HG02571 (cell line): ENCODE measurements around the gene PPP1R9A.

Experiments used
- ATAC-seq: cut with Tn5 transposase; IDR thresholded peaks from one replicate; pipeline ENCODE4 v1.9.1; 2021; ENCODE audit warnings: mild to moderate bottlenecking, moderate library complexity; ENCODE audit not compliant: unreplicated experiment

Gene PPP1R9A

DNA sequence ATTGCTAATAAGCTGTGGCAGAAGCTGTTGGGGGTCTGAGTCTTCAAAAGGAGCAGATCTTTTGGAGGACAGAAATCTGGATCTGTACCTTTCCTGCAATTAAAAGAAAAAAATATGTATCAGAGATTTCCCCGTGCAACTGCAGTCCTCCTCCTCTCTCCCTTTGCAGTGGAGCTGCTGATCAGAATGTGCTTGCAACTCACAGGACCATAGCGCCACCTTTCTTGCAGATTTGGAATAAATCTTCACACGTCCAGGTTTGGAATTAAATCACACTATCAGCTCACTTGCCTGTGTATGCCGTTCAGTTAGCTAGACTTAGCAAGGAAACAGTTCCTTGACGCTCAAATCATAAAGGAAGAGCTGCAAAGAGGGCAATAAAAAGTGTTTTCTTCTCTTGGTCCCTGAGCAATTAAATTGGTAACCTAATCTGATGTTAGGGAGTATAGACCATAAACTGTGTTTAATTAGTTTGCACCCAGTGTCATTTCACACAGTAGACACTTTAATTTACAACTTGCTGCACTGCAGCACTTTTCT is 339.5 kb downstream of the PPP1R9A start:
- ATAC-seq = no peak

DNA sequence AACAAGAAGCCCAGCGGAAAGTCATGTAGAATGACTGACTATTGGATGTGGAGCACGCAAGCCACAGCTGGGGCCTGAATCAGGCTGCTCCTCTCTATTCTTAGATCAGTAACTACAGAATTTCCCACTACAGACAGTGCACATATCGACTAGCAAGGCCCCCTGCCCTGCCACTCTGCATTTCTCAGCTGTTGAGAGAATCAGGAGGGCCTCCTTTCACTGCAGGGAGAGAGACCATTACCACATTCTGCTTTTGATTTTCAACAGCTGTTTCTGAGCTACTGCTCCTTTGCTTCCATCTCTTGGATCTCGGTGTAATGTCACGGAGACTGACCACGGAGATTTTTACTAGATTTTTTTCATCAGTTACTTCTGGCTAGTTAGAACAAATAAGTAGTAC is 343.2 kb downstream of the PPP1R9A start:
- ATAC-seq = no peak

- no peak for ATAC-seq
Observed at GRCh38 chr7:95251966-95252365, 344.6 kb downstream of the PPP1R9A start.

DNA sequence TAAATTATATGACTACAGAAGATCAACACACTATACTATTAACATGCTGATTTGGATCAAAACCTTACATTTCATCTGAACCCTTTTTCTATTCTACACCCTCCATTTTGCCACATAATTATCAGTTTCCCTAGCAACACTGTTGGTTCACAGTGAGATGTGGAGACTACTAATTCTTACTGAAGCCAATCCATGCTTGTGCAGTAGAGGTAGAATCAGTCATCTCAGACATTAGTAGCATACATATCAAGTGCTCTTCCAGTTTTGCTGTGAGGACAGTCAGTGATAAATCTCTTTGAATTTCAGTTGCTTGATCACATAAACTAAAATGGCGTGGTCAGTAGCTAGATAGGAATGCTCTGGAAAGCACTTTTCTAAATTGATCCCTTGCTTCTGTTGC is 346.6 kb downstream of the PPP1R9A start:
- no peak for ATAC-seq

DNA sequence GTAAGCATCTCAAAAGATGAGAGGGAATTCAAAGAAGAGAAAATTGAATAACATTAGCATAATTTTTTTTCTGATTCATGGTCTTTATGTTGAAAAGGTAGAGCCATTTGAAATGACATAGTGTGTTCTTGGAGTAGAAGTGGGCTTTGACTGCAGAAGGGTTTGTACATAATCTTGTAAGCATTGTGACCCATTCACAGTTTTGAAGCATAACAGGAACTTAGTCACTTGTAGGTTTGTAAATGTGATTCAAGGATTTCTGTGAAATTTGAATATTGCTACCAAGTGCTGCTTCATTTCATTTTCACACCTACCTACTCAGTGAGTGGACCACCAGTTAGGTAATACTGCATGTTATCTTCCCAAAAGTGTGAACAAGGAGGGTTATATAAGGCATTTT is 348.3 kb downstream of the PPP1R9A start:
- ATAC-seq = no peak

DNA sequence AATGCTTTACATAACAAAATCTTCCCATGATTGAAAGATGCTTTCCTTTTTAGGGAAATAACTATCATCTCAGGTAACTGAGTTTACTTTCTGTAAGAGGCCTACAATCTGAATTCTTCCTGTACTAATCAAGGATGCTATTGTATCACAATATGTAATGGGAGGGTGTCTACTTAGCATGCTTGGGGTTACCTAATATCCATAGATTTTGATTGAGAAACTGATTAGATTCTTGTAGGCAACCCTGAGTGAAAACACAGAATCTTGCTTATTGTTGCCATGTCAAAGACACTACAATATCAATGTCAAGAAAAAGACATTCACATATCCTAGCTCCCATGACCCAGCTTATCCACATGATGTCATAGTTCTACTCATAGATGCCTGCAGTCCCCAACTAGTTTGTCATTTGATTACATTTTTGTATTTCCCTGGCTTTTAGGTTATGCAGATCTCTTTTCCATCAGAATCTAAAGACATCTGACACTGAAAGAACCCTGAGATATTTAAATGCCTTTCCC is 354.6 kb downstream of the PPP1R9A start:
- no peak for ATAC-seq

DNA sequence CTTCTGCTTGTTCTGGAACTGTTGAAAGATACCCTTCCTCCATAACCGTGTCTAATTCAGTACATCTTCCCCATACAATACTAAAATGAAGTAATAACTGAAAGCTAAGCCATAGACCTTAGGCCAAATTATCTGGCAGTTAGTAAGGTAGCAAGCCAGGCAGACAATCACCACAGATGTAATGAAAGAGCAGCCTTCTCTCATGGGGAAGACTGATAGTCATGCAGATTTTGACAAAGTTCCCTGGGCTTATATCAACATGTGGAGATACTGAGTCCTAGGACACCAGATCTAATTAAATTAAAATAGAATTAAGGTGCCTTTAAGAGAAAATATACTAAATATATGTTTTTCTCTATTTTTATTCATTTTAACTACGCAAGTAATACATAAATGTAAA is 355.5 kb downstream of the PPP1R9A start:
- no peak for ATAC-seq

- no peak for ATAC-seq
Observed at GRCh38 chr7:95263785-95264362, 356.5 kb downstream of the PPP1R9A start.

DNA sequence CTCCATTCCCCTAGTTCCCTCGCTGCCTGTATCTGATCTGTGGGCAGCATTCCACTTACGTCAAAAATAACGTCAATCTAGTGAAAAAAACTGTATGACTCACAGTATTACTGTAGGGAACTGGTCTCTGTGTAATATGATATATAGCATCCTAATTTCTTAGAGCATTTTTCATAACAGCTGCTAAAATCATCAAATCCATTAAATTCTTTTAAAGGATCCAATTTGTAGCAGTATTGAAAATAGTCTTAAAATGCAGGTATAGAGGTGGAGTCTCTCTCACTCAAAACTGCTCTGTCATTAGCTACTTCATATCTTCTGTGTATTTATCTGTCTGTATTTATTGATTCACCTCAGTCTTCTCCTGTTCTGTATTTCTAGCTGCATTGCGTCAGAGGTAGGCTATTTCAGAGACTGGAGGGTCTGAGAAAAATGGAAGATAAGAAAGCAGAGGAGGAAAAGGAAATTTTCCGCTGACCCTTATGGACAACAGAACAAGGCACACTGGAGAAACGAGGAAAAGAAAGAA is 357.0 kb downstream of the PPP1R9A start:
- no peak for ATAC-seq

GRCh38 chr7:95265634-95266033 is 358.2 kb downstream of the PPP1R9A start:
- ATAC-seq = no peak

GRCh38 chr7:95267754-95268153 is 360.4 kb downstream of the PPP1R9A start:
- ATAC-seq = no peak

GRCh38 chr7:95269640-95270039 is 362.2 kb downstream of the PPP1R9A start:
- ATAC-seq = no peak

DNA sequence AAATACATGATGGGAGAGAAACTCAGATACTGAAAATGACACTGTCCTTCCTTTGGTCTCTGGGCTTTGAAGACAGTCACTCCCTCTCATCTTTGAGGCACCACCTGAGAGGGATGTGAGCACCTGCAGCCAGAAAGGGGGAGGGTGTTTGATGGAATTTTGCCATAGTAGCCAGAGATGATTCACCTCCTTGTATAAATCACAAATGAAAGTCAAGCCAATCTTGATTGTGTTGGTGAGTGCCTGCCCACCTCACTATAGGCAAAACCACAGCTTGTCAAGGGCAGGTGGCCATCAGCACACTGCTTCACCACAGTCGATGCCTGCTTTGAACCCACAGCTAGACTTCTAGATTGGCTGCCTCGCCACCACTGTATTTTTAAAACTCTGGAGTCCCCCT is 368.7 kb downstream of the PPP1R9A start:
- no peak for ATAC-seq

DNA sequence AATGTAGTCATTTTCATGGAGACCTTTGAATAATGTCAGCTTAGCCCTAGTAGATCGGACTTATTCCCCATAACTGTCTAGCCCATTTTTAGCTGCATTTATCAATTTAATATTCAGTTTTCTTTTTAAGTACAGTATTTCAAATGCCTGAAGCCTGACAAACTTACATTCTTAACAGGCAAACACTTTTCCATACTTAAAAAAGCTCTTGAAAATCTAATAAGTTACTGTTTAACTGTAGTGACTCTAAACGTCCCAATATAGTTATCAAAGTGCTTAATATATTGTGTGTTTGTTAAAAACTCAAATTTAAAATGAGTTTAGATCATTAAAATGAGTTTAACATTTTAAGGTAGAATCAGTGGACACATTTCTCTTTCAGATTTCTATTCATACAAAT is 372.0 kb downstream of the PPP1R9A start:
- ATAC-seq = no peak

DNA sequence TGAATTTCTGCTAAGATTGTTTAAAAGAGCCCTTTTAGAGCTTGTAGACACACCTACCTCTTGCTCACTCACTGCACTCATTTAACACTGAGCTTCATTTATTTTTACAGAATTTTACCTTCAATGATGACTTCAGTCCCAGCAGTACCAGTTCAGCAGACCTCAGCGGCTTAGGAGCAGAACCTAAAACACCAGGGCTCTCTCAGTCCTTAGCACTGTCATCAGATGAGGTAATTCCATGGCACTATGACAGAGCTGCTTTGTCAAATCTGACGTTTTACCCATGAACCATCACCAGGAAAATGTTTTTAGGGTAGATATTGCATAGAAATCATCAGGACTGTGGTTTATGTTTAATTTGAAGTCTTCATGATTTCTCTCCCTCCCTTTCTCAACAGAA is 378.7 kb downstream of the PPP1R9A start:
- no peak for ATAC-seq

GRCh38 chr7:95290166-95290830 is 382.9 kb downstream of the PPP1R9A start:
- no peak for ATAC-seq

DNA sequence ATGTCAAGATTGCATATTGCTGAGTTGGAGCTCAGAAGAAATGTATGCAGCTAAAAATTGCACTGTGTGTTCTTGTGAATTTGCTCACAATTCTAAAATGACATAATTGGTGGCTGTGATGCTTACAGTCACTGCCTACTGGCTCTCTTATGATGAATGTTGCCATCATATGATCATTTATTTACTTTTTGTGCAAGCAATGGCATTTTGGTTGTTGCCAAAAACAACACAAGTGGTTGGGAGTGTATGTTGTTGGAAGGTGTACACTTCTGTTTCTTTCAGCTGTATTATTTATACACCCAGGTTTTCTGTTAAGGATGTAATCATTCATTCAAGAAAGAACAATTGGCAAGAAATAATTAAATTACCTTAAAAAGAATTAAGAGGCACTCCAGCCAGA is 388.0 kb downstream of the PPP1R9A start:
- ATAC-seq = no peak

GRCh38 chr7:95296456-95296855 is 389.1 kb downstream of the PPP1R9A start:
- ATAC-seq = no peak

GRCh38 chr7:95297041-95297440 is 389.6 kb downstream of the PPP1R9A start:
- ATAC-seq = no peak

- ATAC-seq = no peak
Observed at GRCh38 chr7:95298091-95298490, 390.7 kb downstream of the PPP1R9A start.

- ATAC-seq = no peak
Observed at GRCh38 chr7:95303013-95303905, 395.9 kb downstream of the PPP1R9A start.
